Chondrocyte (in vitro differentiated cells): Measurements from ENCODE around the gene SORBS2. TPM values are rescaled to one million over a fixed set of nuclear protein-coding genes. Genes with fewer than 3 reads are reported as not detected.

Experiments
- DNase-seq: peaks from one replicate; pipeline ENCODE4 v3.0.0; 2021; ENCODE audit warnings: mixed read lengths, low spot score
- H3K27ac Mint-ChIP-seq: one replicate; pipeline ENCODE4 v1.8.0; 2021; ENCODE audit warnings: mild to moderate bottlenecking, moderate library complexity, mixed read lengths; ENCODE audit not compliant: unreplicated experiment
- H3K27me3 Mint-ChIP-seq: 2 replicates; pipeline ENCODE4 v1.8.0; 2021; ENCODE audit warnings: low read depth, mixed read lengths
- H3K36me3 Mint-ChIP-seq: 2 replicates; pipeline ENCODE4 v1.8.0; 2021; ENCODE audit warnings: low read depth, mixed read lengths
- H3K4me1 Mint-ChIP-seq: 2 replicates; pipeline ENCODE4 v1.8.0; 2021; ENCODE audit warnings: low read depth, mild to moderate bottlenecking, mixed read lengths
- H3K4me3 Mint-ChIP-seq: one replicate; pipeline ENCODE4 v1.8.0; 2021; ENCODE audit warnings: mild to moderate bottlenecking, moderate library complexity, mixed read lengths; ENCODE audit not compliant: unreplicated experiment
- H3K9me3 Mint-ChIP-seq: 2 replicates; pipeline ENCODE4 v1.8.0; 2021; ENCODE audit warnings: low read depth, mixed read lengths
- CTCF ChIP-seq: fragments of 200-600 bp; sonication (generic); IDR thresholded peaks from 2 replicates; pipeline ENCODE4 v1.5.0; 2021; ENCODE audit warnings: antibody characterized with exemption, mild to moderate bottlenecking, moderate library complexity
- total RNA-seq: library from RNA; stranded (reverse); gene quantifications from 3 replicates; pipeline ENCODE4 v1.2.1, GENCODE V29; 2021

SORBS2 gene
- total RNA-seq, 1 donor from 2014 or later, result 104 TPM

DNA sequence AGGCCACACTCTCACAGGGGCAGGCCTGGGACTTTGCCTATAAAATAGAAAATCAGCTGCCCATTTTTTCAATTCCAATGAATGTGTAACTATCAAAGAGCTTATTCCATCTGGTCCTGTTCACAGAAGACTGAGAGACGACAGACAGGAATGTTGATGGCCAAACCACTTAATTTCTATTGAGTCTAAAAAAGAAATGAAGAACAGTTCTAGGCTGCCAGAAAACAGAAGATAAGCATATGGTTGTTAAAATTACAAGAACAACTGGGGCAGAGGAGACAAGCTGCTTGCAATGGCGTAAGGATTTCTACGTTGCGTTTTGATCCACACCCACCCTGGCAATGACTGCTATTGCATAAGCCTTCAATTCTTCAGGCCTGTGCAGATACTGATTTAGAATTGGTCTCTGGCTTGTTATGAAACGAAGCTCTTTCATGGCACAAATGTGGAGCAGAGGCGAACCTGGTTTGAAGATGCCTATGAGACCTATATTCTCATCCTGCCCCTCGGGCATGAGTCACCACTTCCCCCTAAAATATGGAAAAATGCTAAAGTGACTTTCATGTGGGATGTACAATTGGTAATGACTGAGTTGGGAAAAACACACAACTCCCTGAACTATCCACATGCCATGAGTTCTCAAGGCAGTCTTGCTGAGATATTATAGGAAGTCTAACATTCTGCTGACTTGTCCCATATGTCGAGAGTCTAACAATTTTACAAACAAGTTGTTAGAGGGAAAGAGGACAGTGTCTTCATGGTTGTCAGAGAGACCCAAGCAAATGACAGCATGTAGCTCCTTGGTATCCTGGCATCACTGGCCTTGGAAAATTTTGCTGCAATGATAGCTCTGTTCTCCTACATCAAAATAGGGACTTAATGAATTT is 37.9 kb upstream of the SORBS2 start:
- Mint-ChIP-seq H3K36me3 (peaks cover 4% of the 10 kb centered on the region), H3K27ac (peak overlapping the region; percentile 57), H3K4me1 (peaks cover 45% of the 10 kb centered on the region), H3K4me3 (no peak overlapping the region), H3K9me3 (peaks cover 12% of the 10 kb centered on the region), H3K27me3 (no peaks in the 10 kb centered on the region)
- DNase-seq, result no peak
- no peak for TF ChIP-seq CTCF

DNA sequence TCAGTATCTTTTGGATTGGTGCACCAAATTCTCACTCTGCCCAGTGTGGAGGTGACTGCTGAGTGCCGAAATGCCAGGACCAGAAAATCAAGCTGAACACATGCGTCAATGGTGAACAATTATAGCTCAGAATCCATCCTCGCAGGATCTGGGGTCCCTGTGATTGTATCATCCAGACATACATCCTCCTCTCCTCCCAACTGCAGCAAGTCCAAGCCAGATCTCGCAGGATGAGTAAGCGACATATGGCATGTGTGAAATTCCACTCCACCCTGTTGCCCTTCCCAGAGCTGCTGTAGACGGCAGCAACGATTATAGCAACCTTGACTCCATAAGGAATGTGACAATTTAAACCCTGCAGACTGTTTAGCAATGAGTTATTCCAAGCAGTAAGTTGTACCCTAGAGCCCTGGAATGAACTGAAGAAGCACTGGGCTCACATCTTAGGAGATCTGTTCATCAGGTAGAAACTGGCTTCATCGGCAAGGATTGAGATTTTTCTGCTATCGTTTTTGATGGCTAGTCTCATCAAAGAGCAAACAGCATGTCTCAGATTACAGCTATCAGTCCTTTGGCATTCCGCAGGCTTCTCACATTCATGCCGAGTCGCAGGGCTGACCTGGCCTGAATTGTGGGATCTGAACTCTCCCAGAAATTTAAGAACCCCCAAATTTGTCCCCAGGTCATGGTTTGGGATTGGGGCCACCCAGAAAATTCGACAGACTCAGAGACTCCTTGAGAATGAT is 35.5 kb upstream of the SORBS2 start:
- H3K27ac Mint-ChIP-seq, result peak overlapping the region; percentile 98
- no peak for DNase-seq
- H3K36me3 Mint-ChIP-seq, result peaks cover 4% of the 10 kb centered on the region
- TF ChIP-seq CTCF, result no peak
- peak overlapping the region; percentile 61 for H3K4me3 Mint-ChIP-seq
- peaks cover 45% of the 10 kb centered on the region for H3K4me1 Mint-ChIP-seq
- no peaks in the 10 kb centered on the region for H3K27me3 Mint-ChIP-seq
- H3K9me3 Mint-ChIP-seq, result peaks cover 20% of the 10 kb centered on the region

DNA sequence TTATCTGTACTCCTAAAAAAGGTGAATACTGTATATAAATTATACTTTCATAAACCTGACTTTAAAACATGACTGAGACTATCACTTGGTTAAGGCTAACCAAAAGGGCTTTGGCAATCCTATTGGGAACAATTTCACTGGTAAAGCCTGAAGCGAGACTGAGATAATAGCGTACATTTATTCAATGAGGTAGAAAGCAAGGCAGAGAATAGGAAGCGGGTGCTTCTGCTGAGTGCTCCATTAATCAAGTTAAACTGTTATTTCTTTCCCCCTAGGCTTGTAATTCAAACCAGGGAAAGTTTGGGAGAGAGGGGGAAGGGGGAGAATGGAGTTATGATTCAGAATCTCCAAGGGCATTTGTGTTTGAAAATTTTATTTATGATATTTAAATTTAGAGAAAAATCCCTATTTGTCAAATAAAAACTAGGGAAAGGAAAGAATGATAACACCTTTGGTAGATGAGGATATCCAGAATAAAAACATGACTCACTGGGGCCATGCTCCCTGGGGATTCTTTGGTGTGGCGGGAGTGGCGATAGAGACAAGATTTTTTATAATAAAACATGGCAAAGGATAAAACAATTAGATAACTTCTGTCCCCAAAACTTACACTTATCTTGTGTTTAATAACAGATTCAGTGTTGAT is 34.6 kb upstream of the SORBS2 start:
- Mint-ChIP-seq H3K27me3 (no peaks in the 10 kb centered on the region), H3K36me3 (peaks cover 4% of the 10 kb centered on the region), H3K4me3 (peak overlapping the region; percentile 61), H3K9me3 (peaks cover 20% of the 10 kb centered on the region), H3K27ac (peak overlapping the region; percentile 98), H3K4me1 (peaks cover 45% of the 10 kb centered on the region)
- no peak for TF ChIP-seq CTCF
- no peak for DNase-seq

DNA sequence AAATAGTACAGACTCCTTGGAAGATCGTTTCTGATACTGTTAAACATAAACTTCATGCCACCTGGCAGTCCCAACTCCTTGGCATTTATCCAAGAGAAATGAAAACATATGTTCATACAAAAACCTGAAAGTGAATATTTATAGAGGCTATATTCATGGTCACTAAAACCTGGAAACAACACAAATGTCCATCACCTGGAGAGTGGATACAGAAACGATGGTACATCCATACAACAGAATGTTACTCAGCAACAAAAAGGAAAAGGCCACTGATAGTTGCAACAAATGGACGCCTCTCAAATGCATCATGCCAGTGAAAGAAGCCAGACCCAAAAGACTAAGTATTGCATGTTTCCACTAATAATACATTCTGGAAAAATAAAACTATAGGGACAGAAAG is 34.0 kb upstream of the SORBS2 start:
- H3K9me3 Mint-ChIP-seq, result peaks cover 20% of the 10 kb centered on the region
- peaks cover 4% of the 10 kb centered on the region for H3K36me3 Mint-ChIP-seq
- no peak for TF ChIP-seq CTCF

DNA sequence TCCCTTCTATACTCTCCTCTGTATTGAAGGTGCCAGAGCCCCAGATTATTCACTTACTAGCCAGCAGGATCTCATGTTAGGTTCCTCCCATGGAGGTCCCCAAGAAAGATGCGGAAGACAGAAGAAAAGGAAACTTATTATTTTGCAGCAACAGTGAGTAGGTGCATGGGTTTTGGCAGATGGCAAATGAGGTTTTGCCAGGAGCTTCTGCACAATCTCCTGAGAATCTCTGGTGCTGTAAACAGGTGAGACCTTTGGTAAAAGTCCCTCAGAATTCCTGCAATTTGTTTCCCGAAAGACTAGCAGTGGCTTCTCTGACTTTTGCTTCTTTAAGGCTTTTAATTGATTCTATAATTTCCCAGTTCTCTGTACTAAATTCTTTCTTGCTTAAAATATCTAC is 29.5 kb upstream of the SORBS2 start:
- no peak for DNase-seq
- Mint-ChIP-seq H3K9me3 (peaks cover 18% of the 10 kb centered on the region), H3K4me3 (no peak overlapping the region), H3K4me1 (peaks cover 11% of the 10 kb centered on the region), H3K27ac (no peak overlapping the region), H3K27me3 (no peaks in the 10 kb centered on the region), H3K36me3 (peaks cover 4% of the 10 kb centered on the region)
- no peak for TF ChIP-seq CTCF

More for the DNA sequence above, 34.0 kb upstream of the SORBS2 start:
- Mint-ChIP-seq H3K4me1 (peaks cover 45% of the 10 kb centered on the region), H3K27me3 (no peaks in the 10 kb centered on the region), H3K4me3 (no peak overlapping the region), H3K27ac (peak overlapping the region; percentile 98)
- DNase-seq, result no peak
